Measurements from ENCODE around the gene IPP.
"Not testable (repeated sequence)": the region's sequence is repeated elsewhere in the genome, so short reads cannot be mapped to it uniquely, and the experiment has no call there.

IPP gene

DNA sequence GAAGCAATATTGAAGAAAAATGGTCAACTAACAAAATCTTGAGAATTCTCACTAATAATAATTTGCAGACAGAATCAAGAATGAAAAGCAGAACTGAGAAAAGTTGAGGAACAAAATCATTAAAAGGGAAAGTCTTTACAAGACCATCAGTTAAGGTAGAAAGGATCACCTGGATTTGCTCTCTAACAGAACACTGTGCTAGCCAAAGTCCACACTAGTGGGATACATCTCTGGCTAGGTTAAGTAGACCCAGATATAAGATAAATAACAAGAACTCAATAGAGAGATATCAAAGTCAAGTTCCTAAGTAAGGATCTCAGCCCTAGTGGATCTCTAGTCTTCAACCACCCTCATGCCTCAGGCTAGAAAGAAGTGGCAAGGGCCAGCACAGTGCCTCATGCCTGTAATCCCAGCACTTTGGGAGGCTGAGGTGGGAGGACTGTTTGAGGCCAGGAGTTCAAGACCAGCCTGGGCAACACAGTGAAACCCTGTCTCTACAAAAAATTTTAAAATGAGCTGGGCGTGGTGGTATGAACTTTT is 19.6 kb downstream of the IPP start:
- no peak for DNase-seq (ENCODE audit: extremely low read depth, low read depth)
- TF ChIP-seq, protein P1, sequence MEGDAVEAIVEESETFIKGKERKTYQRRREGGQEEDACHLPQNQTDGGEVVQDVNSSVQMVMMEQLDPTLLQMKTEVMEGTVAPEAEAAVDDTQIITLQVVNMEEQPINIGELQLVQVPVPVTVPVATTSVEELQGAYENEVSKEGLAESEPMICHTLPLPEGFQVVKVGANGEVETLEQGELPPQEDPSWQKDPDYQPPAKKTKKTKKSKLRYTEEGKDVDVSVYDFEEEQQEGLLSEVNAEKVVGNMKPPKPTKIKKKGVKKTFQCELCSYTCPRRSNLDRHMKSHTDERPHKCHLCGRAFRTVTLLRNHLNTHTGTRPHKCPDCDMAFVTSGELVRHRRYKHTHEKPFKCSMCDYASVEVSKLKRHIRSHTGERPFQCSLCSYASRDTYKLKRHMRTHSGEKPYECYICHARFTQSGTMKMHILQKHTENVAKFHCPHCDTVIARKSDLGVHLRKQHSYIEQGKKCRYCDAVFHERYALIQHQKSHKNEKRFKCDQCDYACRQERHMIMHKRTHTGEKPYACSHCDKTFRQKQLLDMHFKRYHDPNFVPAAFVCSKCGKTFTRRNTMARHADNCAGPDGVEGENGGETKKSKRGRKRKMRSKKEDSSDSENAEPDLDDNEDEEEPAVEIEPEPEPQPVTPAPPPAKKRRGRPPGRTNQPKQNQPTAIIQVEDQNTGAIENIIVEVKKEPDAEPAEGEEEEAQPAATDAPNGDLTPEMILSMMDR (IDR thresholded peaks at IDR 0.05; ENCODE audit: low read depth, low read length), result no peak

DNA sequence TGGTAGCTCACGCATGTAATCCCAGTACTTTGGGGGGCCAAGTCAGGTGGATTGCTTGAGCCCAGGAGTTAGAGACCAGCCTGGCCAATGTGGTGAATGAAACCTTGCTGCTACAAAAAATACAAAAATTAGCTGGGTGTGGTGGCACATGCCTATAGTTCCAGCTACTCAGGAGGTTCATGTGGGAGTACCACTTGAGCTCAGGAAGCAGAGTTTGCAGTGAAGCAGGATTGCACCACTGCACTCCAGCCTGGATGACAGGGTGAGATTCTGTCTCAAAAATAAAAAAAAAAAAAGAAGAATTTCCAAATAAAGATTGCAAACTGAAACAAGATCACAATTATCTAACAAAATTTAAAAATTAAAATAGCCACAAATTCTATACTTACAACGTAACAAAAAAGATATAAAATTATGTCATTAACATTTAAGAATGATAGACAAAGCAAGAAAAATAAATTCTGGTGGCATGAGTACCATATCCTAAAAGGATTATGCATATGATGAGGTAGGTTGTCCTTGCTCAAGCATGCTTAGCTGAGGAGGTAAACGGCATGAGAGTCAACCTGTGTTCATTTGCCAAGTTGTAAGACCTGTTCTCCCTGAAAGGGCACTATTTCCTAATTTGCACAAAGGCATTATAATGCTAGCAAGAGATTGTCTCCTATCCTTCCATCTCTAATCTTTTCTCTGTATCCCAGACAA is 20.2 kb downstream of the IPP start:
- no peak for DNase-seq (ENCODE audit: extremely low read depth, low read depth)
- TF ChIP-seq, protein P1 (IDR thresholded peaks at IDR 0.05; ENCODE audit: low read depth, low read length), result no peak

DNA sequence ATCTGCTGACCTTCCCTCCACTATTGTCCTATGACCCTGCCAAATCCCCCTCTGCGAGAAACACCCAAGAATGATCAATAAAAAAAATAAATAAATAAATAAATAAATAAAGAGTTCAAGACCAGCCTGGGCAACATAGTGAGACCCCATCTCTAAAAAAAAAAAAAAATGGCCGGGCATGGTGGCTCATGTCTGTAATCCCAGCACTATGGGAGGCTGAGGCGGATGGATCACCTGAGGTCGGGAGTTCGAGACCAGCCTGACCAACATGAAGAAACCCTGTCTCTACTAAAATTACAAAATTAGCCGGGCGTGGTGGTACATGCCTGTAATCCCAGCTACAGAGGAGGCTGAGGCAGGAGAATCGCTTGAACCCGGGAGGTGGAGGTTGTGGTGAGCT is 24.4 kb downstream of the IPP start:
- not testable (repeated sequence) for DNase-seq (ENCODE audit: extremely low read depth, low read depth)

DNA sequence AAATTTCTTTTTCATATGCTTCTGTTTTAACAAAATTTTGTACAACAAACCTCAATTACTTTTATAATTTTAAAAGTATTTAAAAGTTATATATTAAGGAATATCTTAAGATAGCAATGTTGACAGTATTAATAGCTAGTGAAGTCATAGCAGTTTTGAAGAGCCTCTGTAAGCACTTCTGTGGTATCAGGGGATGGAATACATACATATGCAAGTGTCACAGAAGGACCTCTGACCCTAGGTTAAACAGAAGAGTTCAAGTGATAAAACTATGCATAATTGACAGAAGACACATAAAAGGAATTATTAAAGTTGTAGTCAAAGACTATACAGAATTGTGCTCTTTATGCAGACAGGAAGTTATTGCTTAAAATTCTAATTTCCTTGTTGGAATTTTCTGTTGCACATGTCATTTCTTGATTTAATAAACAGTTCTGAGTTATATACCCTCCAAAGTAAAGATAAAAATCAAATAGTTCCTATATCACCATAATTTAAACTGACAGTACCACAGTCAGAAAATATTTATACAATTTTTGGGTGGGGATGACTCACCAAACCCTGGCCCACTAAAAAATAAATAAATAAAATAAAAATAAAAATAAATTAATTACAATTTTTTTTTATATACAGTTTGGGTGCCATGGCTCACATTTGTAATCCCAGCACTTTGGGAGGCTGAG is 27.1 kb downstream of the IPP start:
- TF ChIP-seq, protein P1 (IDR thresholded peaks at IDR 0.05; ENCODE audit: low read depth, low read length), result no peak
- no peak for DNase-seq (ENCODE audit: extremely low read depth, low read depth)

DNA sequence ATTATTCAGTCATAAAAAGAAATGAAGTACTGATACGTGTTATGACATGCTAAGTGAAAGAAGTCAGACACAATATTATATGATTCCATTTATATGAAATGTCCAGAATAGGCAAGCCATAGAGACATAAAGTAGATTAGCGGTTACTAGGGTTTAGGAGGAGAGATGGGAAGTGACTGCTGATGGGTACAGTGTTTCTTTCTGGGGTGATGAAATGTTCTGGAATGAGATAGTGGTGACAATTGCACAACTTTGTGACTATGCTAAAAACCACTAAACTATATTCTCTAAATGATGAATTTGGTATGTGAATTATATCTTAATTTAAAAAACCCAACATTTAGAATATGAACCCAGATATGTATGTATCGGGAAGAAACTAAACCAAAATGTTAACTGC is 27.6 kb downstream of the IPP start:
- no peak for DNase-seq (ENCODE audit: extremely low read depth, low read depth)

DNA sequence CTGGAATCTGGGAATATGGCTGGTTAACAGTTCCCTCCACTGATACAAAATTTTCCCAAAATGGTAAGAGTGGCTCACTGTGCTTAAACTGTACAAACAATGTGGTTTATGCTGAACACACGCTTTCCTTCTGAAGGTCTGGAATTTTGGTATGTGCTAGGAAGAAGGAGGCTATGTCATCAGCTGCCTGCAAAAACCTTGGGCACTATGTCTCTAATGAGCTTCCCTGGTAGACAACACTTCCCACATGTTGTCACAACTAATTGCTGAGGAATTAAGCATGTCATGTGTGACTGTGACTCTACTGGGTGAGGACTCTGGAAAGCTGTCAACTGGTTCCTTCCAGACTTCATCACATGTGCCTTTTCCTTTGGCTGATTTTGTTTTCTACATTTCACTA is 29.2 kb downstream of the IPP start:
- no peak for DNase-seq (ENCODE audit: extremely low read depth, low read depth)

More for the DNA sequence above, 27.6 kb downstream of the IPP start:
- TF ChIP-seq, protein P1 (IDR thresholded peaks at IDR 0.05; ENCODE audit: low read depth, low read length), result no peak

DNA sequence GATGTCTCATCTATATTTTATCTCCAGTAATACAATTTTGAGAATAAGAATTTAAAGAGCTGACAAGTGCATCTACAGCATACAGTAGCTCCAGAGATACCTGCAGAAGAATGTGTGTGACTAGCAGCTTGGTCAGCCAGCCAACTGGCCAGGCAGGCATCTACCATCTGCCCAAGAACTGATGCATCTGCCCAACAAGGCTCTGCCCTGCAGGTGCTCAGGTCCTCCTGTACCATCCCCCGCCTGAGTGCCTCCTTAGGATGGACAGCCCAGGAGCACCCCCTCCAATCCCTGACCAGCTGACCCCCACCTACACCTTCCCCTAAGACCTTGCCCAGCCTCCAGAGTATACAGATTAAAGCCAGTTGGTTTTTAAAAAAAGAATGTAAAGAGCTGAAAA is 32.2 kb downstream of the IPP start:
- TF ChIP-seq, protein P1 (IDR thresholded peaks at IDR 0.05; ENCODE audit: low read depth, low read length), result no peak
- DNase-seq (ENCODE audit: extremely low read depth, low read depth), result no peak

More for the DNA sequence above, 29.2 kb downstream of the IPP start:
- TF ChIP-seq, protein P1 (IDR thresholded peaks at IDR 0.05; ENCODE audit: low read depth, low read length), result no peak

DNA sequence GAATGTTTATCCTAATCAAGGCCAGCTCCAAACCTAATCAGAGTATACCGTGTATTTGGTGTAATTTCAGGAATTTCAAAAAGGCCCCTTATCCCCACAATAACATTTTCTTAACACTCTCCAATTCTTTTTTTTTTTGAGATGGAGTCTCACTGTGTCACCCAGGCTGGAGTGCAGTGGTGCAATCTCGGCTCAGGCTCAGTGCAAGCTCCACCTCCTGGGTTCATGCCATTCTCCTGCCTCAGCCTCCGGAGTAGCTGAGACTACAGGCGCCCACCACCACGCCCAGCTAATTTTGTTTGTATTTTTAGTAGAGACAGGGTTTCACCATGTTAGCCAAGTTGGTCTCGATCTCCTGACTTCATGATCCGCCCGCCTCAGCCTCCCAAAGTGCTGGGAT is 33.1 kb downstream of the IPP start:
- not testable (repeated sequence) for DNase-seq (ENCODE audit: extremely low read depth, low read depth)
